ENCODE measurements around the gene PLXDC2. TPM values are rescaled to one million over a fixed set of nuclear protein-coding genes. Genes with fewer than 3 reads are reported as not detected.

PLXDC2 gene
- total RNA-seq, 1 experiment from 2014 or later = 0.21 TPM

DNA sequence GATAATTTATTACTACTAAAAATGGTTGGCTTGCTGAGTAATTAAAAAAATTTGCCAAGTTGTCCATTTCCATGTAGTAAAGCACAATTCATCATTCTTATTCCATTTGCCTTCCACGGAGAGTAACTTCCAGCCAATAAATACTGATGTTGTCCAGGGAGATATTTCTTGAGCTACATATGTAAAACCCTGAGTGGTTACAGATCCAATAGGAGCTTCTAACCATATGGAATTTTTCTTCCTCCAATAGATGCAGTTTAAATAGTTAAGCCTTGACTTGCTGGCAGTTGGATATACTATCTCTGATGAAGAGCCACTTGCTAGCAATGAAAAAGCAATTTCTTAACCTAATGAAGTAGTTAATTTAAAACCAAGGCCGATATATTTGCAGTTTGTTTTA is 271.1 kb downstream of the PLXDC2 start:
- DNase-seq (ENCODE audit: low read depth, low spot score) = no peak
- ChIA-PET CTCF (no interaction called here), POLR2A (no interaction called here)
- no peak for TF ChIP-seq CTCF (IDR thresholded peaks at IDR 0.05)
- TF ChIP-seq SIN3A (IDR thresholded peaks at IDR 0.05; ENCODE audit: borderline replicate concordance, insufficient read depth, low read depth, low read length) = no peak
- no peak for TF ChIP-seq POLR2AphosphoS5 (IDR thresholded peaks at IDR 0.05; ENCODE audit: low read depth, low read length)
- TF ChIP-seq TCF7L2 (IDR thresholded peaks at IDR 0.05; ENCODE audit: low read depth, low read length) = no peak
- no peak for TF ChIP-seq REST (IDR thresholded peaks at IDR 0.05; ENCODE audit: insufficient read depth in 1 of 2, low read depth in 2 of 2, low read length in 1 of 2)
- in situ Hi-C loops (cut with HindIII; ENCODE audit: low pct_unique_long_range_greater_than_20kb, low sequenced_read_pairs) (no loop called here), intact Hi-C loops (cut with micrococcal nuclease; ENCODE audit: unreplicated experiment) (no loop called here)
- no TSS peak for BruUV-seq (replicated peaks)
- no peaks in the 10 kb centered on the region for H3K4me1 ChIP-seq (ENCODE audit: control insufficient read depth, insufficient read depth, low read length)
- H3K4me3 ChIP-seq (ENCODE audit: low read depth in 2 of 2, low read length in 2 of 2) = no peak overlapping the region
- ATAC-seq = no peak
- H3K36me3 ChIP-seq (ENCODE audit: control insufficient read depth, insufficient read depth, low read length) = no peaks in the 10 kb centered on the region
- H3K27ac ChIP-seq (ENCODE audit: low read length) = no peak overlapping the region
- H3K9me3 ChIP-seq (ENCODE audit: control insufficient read depth, insufficient read depth, low read depth, low read length) = no peaks in the 10 kb centered on the region
- H3K27me3 ChIP-seq (ENCODE audit: control insufficient read depth, insufficient read depth, low read length) = no peaks in the 10 kb centered on the region

- no peak for DNase-seq (ENCODE audit: low read depth, low spot score)
- TF ChIP-seq POLR2AphosphoS5 (IDR thresholded peaks at IDR 0.05; ENCODE audit: low read depth, low read length) (no peak), REST (IDR thresholded peaks at IDR 0.05; ENCODE audit: insufficient read depth in 1 of 2, low read depth in 2 of 2, low read length in 1 of 2) (no peak), CTCF (IDR thresholded peaks at IDR 0.05) (no peak), TCF7L2 (IDR thresholded peaks at IDR 0.05; ENCODE audit: low read depth, low read length) (no peak), SIN3A (IDR thresholded peaks at IDR 0.05; ENCODE audit: borderline replicate concordance, insufficient read depth, low read depth, low read length) (no peak)
- in situ Hi-C loops (cut with HindIII; ENCODE audit: low pct_unique_long_range_greater_than_20kb, low sequenced_read_pairs) (no loop called here), intact Hi-C loops (cut with micrococcal nuclease; ENCODE audit: unreplicated experiment) (no loop called here)
- H3K4me1 ChIP-seq (ENCODE audit: control insufficient read depth, insufficient read depth, low read length) = no peaks in the 10 kb centered on the region
- no peaks in the 10 kb centered on the region for H3K36me3 ChIP-seq (ENCODE audit: control insufficient read depth, insufficient read depth, low read length)
- ChIA-PET POLR2A (no interaction called here), CTCF (no interaction called here)
- H3K27me3 ChIP-seq (ENCODE audit: control insufficient read depth, insufficient read depth, low read length) = no peaks in the 10 kb centered on the region
- no peak overlapping the region for H3K27ac ChIP-seq (ENCODE audit: low read length)
- BruUV-seq (replicated peaks) = no TSS peak
- ATAC-seq = no peak
- H3K9me3 ChIP-seq (ENCODE audit: control insufficient read depth, insufficient read depth, low read depth, low read length) = no peaks in the 10 kb centered on the region
- H3K4me3 ChIP-seq (ENCODE audit: low read depth in 2 of 2, low read length in 2 of 2) = no peak overlapping the region
Measured at GRCh38 chr10:20088061-20088701, 271.9 kb downstream of the PLXDC2 start.

Data from Panc1 (cell line).